HepG2 (cell line): ENCODE measurements around the gene LAMTOR2. TPM values are rescaled to one million over a fixed set of nuclear protein-coding genes. Genes with fewer than 3 reads are reported as not detected.

Experiments
- ASH2L ChIP-seq: fragments of 300-600, 200-600 bp; sonication (generic); IDR thresholded peaks from 2 replicates; pipeline ENCODE4 v1.7.0; 2017; ENCODE audit warnings: low read depth, mild to moderate bottlenecking, moderate library complexity, mixed read lengths, low read length; ENCODE audit not compliant: insufficient read length
- CEBPG ChIP-seq: IDR thresholded peaks from 2 replicates; pipeline ENCODE4 v1.6.1; 2016
- CENPT ChIP-seq: sonication (generic); formaldehyde crosslinking; IDR thresholded peaks from 2 replicates; pipeline ENCODE4 v1.8.0; 2022; ENCODE audit warnings: low read depth, mild to moderate bottlenecking, moderate library complexity, missing genetic modification reagents
- DPF2 ChIP-seq: sonication (generic); formaldehyde crosslinking; IDR thresholded peaks from 2 replicates; pipeline ENCODE4 v1.4.0; 2020; ENCODE audit warnings: mild to moderate bottlenecking, low read depth, missing genetic modification reagents, borderline replicate concordance
- EEA1 ChIP-seq: sonication (generic); formaldehyde crosslinking; IDR thresholded peaks from 2 replicates; pipeline ENCODE4 v1.5.1; 2020; ENCODE audit warnings: mild to moderate bottlenecking, missing genetic modification reagents, borderline replicate concordance
- FOXK2 ChIP-seq: fragments of 450-650 bp; IDR thresholded peaks from 2 replicates; pipeline ENCODE4 v1.6.1; 2016
- GRHL1 ChIP-seq: sonication (generic); formaldehyde crosslinking; conservative IDR thresholded peaks from 2 replicates; pipeline ENCODE4 v1.8.0; 2022; ENCODE audit warnings: missing genetic modification reagents
- KDM5B ChIP-seq: sonication (generic); formaldehyde crosslinking; IDR thresholded peaks from 2 replicates; pipeline ENCODE4 v1.4.0; 2020; ENCODE audit warnings: missing genetic modification reagents, mild to moderate bottlenecking, borderline replicate concordance
- MAFF ChIP-seq: IDR thresholded peaks from 2 replicates; pipeline ENCODE4 v1.6.1; 2011; ENCODE audit warnings: low read depth, low read length, improper control_type of control experiment
- MLX ChIP-seq: IDR thresholded peaks from 2 replicates; pipeline ENCODE4 v1.6.1; 2016
- ONECUT2 ChIP-seq: sonication (generic); formaldehyde crosslinking; IDR thresholded peaks from 2 replicates; pipeline ENCODE4 v1.4.0; 2020; ENCODE audit warnings: missing genetic modification reagents
- RNF2 ChIP-seq: fragments of 450-650 bp; conservative IDR thresholded peaks from 2 replicates; pipeline ENCODE4 v1.6.1; 2016; ENCODE audit warnings: low read depth
- SRSF1 ChIP-seq: fragments of 200-400 bp; formaldehyde crosslinking; optimal IDR thresholded peaks from 2 replicates; pipeline ENCODE3; 2017; ENCODE audit warnings: mild to moderate bottlenecking, low read depth, low read length, moderate library complexity
- TBX2 ChIP-seq: sonication (generic); formaldehyde crosslinking; IDR thresholded peaks from 2 replicates; pipeline ENCODE4 v1.5.0; 2020; ENCODE audit warnings: missing genetic modification reagents, mild to moderate bottlenecking, borderline replicate concordance
- ZFYVE20 ChIP-seq: sonication (generic); formaldehyde crosslinking; IDR thresholded peaks from 2 replicates; pipeline ENCODE4 v1.8.0; 2023; ENCODE audit warnings: low read depth, mild to moderate bottlenecking, moderate library complexity, missing genetic modification reagents, borderline replicate concordance
- ZNF10 ChIP-seq: sonication (generic); formaldehyde crosslinking; IDR thresholded peaks from 2 replicates; pipeline ENCODE4 v1.4.0; 2020; ENCODE audit warnings: mild to moderate bottlenecking, low read depth, missing genetic modification reagents, borderline replicate concordance
- ZNF225 ChIP-seq: sonication (generic); formaldehyde crosslinking; IDR thresholded peaks from 2 replicates; pipeline ENCODE4 v1.4.0; 2020; ENCODE audit warnings: mild to moderate bottlenecking, missing genetic modification reagents
- ZNF263 ChIP-seq: sonication (generic); formaldehyde crosslinking; IDR thresholded peaks from 2 replicates; pipeline ENCODE4 v1.4.0; 2020; ENCODE audit warnings: missing genetic modification reagents
- ZNF296 ChIP-seq: sonication (generic); formaldehyde crosslinking; conservative IDR thresholded peaks from 2 replicates; pipeline ENCODE4 v1.5.0; 2020; ENCODE audit warnings: mild to moderate bottlenecking, missing genetic modification reagents
- ZNF446 ChIP-seq: sonication (generic); formaldehyde crosslinking; IDR thresholded peaks from 2 replicates; pipeline ENCODE4 v1.5.0; 2020; ENCODE audit warnings: mild to moderate bottlenecking, missing genetic modification reagents
- ZNF691 ChIP-seq: sonication (generic); formaldehyde crosslinking; IDR thresholded peaks from 2 replicates; pipeline ENCODE4 v1.4.0; 2020; ENCODE audit warnings: missing genetic modification reagents, low read depth, mild to moderate bottlenecking, borderline replicate concordance
- polyA plus RNA-seq, 8 experiments: library from polyadenylated mRNA; depleted of rRNA in 3 of 8; stranded (reverse) in 7 of 8; unstranded in 1 of 8; fragments of >200 nt; fragmentation: Illumina TruSeq in 4 of 8; extraction: Trizol in 4 of 8; gene quantifications; 2 replicates each; pipeline versions ENCODE4 v1.2.1 to v1.2.3, GENCODE V29; 2011 to 2016; ENCODE audit warnings: low read depth in 4 of 8, missing spikeins in 1 of 8, mixed read lengths in 1 of 8; ENCODE audit not compliant: insufficient read depth in 1 of 8
- total RNA-seq, 5 experiments: library from RNA; depleted of rRNA; stranded (reverse); fragments of >200 nt; fragmentation: Illumina TruSeq; extraction: Trizol; gene quantifications; 2 replicates each; pipeline ENCODE4 v1.2.3, GENCODE V29; 2016; ENCODE audit warnings: low read depth in 1 of 5
- TF ChIP-seq, protein P1 (sequence below): sonication (generic); formaldehyde crosslinking; IDR thresholded peaks from 2 replicates; pipeline ENCODE4 v1.4.0; 2020; ENCODE audit warnings: mild to moderate bottlenecking, missing genetic modification reagents
- TF ChIP-seq, protein P2 (sequence below): sonication (generic); formaldehyde crosslinking; IDR thresholded peaks from 2 replicates; pipeline ENCODE4 v1.5.1; 2020; ENCODE audit warnings: mild to moderate bottlenecking, moderate library complexity, missing genetic modification reagents

The LAMTOR2 gene
- total and polyA plus RNA-seq, 2 of the 13 experiments (the other 11 are each of a cell fraction or from before 2014, with no cell fraction given), result 36.5 to 66.4 TPM

DNA sequence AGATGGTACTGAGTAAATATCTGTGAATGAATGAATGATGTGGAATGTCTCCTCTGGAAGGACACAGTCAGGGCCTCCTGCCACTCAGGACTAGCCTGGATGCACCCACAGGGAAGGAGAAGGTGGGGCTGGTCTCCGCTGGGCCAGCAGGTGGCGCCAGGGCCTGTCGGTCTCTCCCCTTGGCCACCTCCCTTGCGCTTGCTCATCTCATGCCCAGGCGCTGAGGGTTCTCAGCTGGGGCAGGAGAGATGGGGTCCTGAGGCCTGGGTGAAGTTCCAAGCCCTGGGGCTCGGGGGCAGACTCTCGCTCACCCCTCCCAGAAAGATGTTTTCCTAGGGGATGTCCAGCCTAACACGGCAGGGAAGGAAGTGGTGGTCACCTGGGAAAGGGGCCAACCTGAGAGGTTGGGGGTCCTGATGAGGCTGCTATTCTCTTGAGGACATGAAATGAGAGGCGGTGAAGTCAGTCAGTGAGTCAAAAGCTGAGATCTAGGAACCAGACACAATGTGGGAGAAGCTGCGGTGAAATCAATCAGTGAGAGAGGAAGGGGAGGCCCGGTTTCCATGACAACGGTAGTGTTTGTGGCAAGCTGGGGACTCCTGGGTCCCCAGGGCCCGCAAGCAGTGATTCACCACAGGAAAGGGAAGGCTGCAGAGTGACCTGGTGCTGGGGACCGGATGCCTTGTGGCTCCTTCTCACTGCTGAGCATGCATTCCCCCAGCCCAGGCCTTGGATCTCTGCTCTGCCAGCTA lies 42.2 kb downstream of the LAMTOR2 start (continued):
- TF ChIP-seq ONECUT2 (CRISPR knock-in tag) (no peak), EEA1 (CRISPR knock-in tag) (no peak), DPF2 (CRISPR knock-in tag) (no peak), RNF2 (no peak), CEBPG (CRISPR knock-in tag) (no peak), TBX2 (CRISPR knock-in tag) (0 out of 2 replicates have a peak, but pooled peaks have one; percentile 35), ZNF225 (CRISPR knock-in tag) (0 out of 2 replicates have a peak, but pooled peaks have one; percentile 41), FOXK2 (no peak), ASH2L (no peak), ZNF691 (CRISPR knock-in tag) (peak; percentile 71; the same call in 1 of the 2 replicates), GRHL1 (CRISPR knock-in tag) (no peak), ZNF446 (CRISPR knock-in tag) (no peak), MLX (CRISPR knock-in tag) (no peak), ZNF263 (no peak), ZNF10 (CRISPR knock-in tag) (no peak), MAFF (no peak), ZFYVE20 (CRISPR knock-in tag) (no peak), KDM5B (peak; percentile 52), CENPT (CRISPR knock-in tag) (no peak), SRSF1 (no peak), ZNF296 (CRISPR knock-in tag) (no peak)
- TF ChIP-seq, protein P1, sequence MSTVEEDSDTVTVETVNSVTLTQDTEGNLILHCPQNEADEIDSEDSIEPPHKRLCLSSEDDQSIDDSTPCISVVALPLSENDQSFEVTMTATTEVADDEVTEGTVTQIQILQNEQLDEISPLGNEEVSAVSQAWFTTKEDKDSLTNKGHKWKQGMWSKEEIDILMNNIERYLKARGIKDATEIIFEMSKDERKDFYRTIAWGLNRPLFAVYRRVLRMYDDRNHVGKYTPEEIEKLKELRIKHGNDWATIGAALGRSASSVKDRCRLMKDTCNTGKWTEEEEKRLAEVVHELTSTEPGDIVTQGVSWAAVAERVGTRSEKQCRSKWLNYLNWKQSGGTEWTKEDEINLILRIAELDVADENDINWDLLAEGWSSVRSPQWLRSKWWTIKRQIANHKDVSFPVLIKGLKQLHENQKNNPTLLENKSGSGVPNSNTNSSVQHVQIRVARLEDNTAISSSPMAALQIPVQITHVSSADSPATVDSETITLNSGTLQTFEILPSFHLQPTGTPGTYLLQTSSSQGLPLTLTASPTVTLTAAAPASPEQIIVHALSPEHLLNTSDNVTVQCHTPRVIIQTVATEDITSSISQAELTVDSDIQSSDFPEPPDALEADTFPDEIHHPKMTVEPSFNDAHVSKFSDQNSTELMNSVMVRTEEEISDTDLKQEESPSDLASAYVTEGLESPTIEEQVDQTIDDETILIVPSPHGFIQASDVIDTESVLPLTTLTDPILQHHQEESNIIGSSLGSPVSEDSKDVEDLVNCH, result no peak
- TF ChIP-seq, protein P2, sequence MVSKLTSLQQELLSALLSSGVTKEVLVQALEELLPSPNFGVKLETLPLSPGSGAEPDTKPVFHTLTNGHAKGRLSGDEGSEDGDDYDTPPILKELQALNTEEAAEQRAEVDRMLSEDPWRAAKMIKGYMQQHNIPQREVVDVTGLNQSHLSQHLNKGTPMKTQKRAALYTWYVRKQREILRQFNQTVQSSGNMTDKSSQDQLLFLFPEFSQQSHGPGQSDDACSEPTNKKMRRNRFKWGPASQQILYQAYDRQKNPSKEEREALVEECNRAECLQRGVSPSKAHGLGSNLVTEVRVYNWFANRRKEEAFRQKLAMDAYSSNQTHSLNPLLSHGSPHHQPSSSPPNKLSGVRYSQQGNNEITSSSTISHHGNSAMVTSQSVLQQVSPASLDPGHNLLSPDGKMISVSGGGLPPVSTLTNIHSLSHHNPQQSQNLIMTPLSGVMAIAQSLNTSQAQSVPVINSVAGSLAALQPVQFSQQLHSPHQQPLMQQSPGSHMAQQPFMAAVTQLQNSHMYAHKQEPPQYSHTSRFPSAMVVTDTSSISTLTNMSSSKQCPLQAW (CRISPR knock-in tag), result peak; percentile 54; the same call in 1 of the 2 replicates
